Measurements from ENCODE around the gene RAP1GDS1. TPM values are rescaled to one million over a fixed set of nuclear protein-coding genes. Genes with fewer than 3 reads are reported as not detected.
A peak's percentile ranks its signal among the peaks of the same experiment; 100 is the strongest.

RAP1GDS1 gene
- total and polyA plus RNA-seq, 2 experiments from 2014 or later = 49.2 to 56.7 TPM

DNA sequence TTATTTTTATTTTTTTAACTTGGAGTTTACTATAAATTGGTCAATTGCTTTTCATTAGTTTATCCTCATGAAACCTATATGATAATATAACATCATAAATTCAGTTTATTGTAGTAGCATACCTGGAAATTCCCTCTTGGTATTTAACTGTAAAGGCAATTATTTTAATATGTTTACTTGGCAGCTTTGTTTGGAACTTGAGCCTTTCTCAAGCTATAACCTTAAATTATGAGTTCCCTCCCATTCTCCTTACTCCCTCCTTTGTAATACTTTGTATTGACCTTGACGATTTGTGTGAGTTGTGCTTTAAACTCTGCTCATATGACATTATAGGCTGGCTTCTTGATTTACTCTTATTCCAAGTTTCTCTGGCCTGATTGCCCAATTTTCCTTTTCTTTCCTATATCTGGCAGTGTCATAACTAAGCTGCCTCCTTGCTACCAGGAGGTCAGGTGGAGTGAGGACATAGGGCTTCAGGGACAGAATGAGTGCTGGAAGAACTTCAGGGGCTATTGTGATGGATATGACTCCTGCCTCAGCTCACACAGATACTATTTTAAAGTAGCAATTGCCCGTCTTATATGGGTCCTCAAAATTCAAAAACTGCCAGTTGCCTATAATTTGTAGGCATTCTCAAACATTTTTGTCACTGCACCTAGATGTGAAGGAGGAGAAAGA is 77.7 kb downstream of the RAP1GDS1 start:
- no peaks in the 10 kb centered on the region for H3K9me2 ChIP-seq (ENCODE audit: insufficient read depth)
- H3K4me2 ChIP-seq (ENCODE audit: unreplicated experiment) = no peak overlapping the region
- H3K4me3 ChIP-seq = no peak overlapping the region
- in situ Hi-C loops (cut with MboI) = no loop called here
- H3K9me3 ChIP-seq (ENCODE audit: low read depth) = no peaks in the 10 kb centered on the region
- H4K20me1 ChIP-seq (ENCODE audit: insufficient read depth) = no peaks in the 10 kb centered on the region
- H3K36me3 ChIP-seq (ENCODE audit: low read depth) = no peaks in the 10 kb centered on the region; the same call in 1 of the 2 replicates
- H3K27me3 ChIP-seq (replicated peaks; ENCODE audit: insufficient read depth) = no peaks in the 10 kb centered on the region
- peaks cover 8% of the 10 kb centered on the region; the same call in 1 of the 2 replicates for H3F3A ChIP-seq (ENCODE audit: insufficient read depth)
- no peak for DNase-seq
- H3K27ac ChIP-seq = no peak overlapping the region
- H3K9ac ChIP-seq = no peak overlapping the region
- WGBS, 2 experiments (ENCODE audit: low coverage in 1 of 2, low lambda C conversion rate in 2 of 2, missing lambda C conversion rate in 2 of 2) = 88 to 90% methylated on average over 2 of the region's 2 CpGs
- TF ChIP-seq EZH2 (IDR thresholded peaks at IDR 0.05; ENCODE audit: insufficient read depth, poor library complexity, severe bottlenecking) (no peak), EZH2phosphoT487 (IDR thresholded peaks at IDR 0.05; ENCODE audit: insufficient read depth, low read depth) (no peak)
- peaks cover 19% of the 10 kb centered on the region for H3K4me1 ChIP-seq (ENCODE audit: insufficient read depth)
- no peak overlapping the region for H2AFZ ChIP-seq
- peaks cover 92% of the 10 kb centered on the region for H3K79me2 ChIP-seq (ENCODE audit: insufficient read depth)

DNA sequence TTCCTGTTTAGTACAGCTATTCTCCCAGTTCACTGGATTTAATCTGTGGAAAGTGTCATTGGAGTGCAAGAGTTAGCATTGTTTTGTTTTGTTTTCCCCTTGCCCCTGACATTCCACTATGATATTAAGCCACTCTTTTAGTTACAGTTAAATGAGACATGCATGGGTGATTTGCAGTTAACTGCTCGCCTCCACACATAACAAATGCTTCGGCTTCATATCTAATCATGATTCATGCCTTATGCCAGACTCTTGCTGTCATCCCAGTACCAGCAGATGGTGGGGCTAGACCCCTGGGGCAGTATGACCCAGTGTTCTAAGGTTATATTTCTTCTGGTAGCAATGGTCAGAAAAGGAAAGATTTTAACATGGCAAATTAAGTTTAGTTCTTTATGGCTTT is 80.1 kb downstream of the RAP1GDS1 start:
- H3K9me2 ChIP-seq (ENCODE audit: insufficient read depth) = no peaks in the 10 kb centered on the region
- WGBS, 2 experiments (ENCODE audit: low coverage in 1 of 2, low lambda C conversion rate in 2 of 2, missing lambda C conversion rate in 2 of 2) = 38 to 40% methylated on average over 2 of the region's 2 CpGs
- H3K9me3 ChIP-seq (ENCODE audit: low read depth) = no peaks in the 10 kb centered on the region
- H3K4me3 ChIP-seq = no peak overlapping the region
- peaks cover 8% of the 10 kb centered on the region; the same call in 1 of the 2 replicates for H3F3A ChIP-seq (ENCODE audit: insufficient read depth)
- peak overlapping the region; percentile 16 for H3K4me2 ChIP-seq (ENCODE audit: unreplicated experiment)
- in situ Hi-C loops (cut with MboI) = no loop called here
- H3K27me3 ChIP-seq (replicated peaks; ENCODE audit: insufficient read depth) = no peaks in the 10 kb centered on the region
- no peak overlapping the region for H2AFZ ChIP-seq
- peaks cover 94% of the 10 kb centered on the region for H3K79me2 ChIP-seq (ENCODE audit: insufficient read depth)
- H3K9ac ChIP-seq = no peak overlapping the region
- H4K20me1 ChIP-seq (ENCODE audit: insufficient read depth) = no peaks in the 10 kb centered on the region
- TF ChIP-seq EZH2phosphoT487 (IDR thresholded peaks at IDR 0.05; ENCODE audit: insufficient read depth, low read depth) (no peak), EZH2 (IDR thresholded peaks at IDR 0.05; ENCODE audit: insufficient read depth, poor library complexity, severe bottlenecking) (no peak)
- peaks cover 21% of the 10 kb centered on the region for H3K4me1 ChIP-seq (ENCODE audit: insufficient read depth)
- peak; percentile 59 for DNase-seq
- peak overlapping the region; percentile 26; the same call in 1 of the 2 replicates for H3K27ac ChIP-seq
- H3K36me3 ChIP-seq (ENCODE audit: low read depth) = no peaks in the 10 kb centered on the region; the same call in 1 of the 2 replicates

DNA sequence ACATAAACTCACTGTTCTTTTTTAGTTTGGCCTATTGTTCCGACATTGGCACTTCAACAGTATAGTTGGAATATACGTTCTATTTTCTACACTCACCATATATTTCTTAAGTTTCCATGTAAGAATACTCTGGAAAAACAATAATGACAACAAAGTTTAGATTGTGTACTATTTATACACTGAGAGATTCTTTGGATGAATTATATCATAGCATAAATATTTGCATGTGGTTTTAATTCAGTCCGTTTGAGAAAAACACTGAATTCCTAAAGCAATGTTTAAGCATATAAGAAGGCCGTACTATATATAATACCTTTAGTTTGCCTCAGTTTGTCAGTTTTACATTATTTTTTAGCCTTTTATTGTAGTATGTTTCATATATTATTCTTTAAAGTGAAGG is 82.4 kb downstream of the RAP1GDS1 start:
- Histone ChIP-seq H3K9ac (no peak overlapping the region), H3K27me3 (replicated peaks; ENCODE audit: insufficient read depth) (no peaks in the 10 kb centered on the region), H3K79me2 (ENCODE audit: insufficient read depth) (peaks cover 83% of the 10 kb centered on the region), H3K4me1 (ENCODE audit: insufficient read depth) (peaks cover 21% of the 10 kb centered on the region), H3K36me3 (ENCODE audit: low read depth) (peaks cover 2% of the 10 kb centered on the region; the same call in 1 of the 2 replicates), H3K4me3 (no peak overlapping the region), H3K4me2 (ENCODE audit: unreplicated experiment) (peak overlapping the region; percentile 26), H4K20me1 (ENCODE audit: insufficient read depth) (no peaks in the 10 kb centered on the region), H3K27ac (no peak overlapping the region), H3K9me3 (ENCODE audit: low read depth) (no peaks in the 10 kb centered on the region), H2AFZ (no peak overlapping the region), H3F3A (ENCODE audit: insufficient read depth) (peaks cover 8% of the 10 kb centered on the region; the same call in 1 of the 2 replicates), H3K9me2 (ENCODE audit: insufficient read depth) (no peaks in the 10 kb centered on the region)
- WGBS, 2 experiments (ENCODE audit: low coverage in 1 of 2, low lambda C conversion rate in 2 of 2, missing lambda C conversion rate in 2 of 2) = 61 to 64% methylated on average over 4 of the region's 4 CpGs
- peak; percentile 11 for DNase-seq
- in situ Hi-C loops (cut with MboI) = no loop called here
- no peak for TF ChIP-seq EZH2 (IDR thresholded peaks at IDR 0.05; ENCODE audit: insufficient read depth, poor library complexity, severe bottlenecking)
- no peak for TF ChIP-seq EZH2phosphoT487 (IDR thresholded peaks at IDR 0.05; ENCODE audit: insufficient read depth, low read depth)

DNA sequence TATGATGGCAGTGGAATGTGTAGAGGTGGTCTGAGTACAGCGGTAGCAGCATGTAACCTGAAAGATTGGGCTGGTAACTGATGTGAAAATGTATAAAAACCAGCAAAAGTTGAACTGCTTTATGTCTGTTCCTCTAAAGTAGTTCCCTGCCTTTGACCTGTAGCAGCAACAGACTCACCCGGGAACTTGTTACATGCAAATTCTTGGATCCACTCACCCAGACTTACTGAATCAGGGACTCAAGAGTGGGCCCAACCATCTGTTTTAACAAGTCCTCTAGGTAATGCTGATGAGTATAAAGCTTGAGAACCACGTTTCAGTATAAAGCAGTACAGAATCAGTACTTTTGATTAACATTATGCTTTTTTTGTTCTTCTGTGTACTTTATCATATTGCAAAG is 84.7 kb downstream of the RAP1GDS1 start:
- in situ Hi-C loops (cut with MboI) = no loop called here

More for the DNA sequence above, 84.7 kb downstream of the RAP1GDS1 start:
- H3K27ac ChIP-seq = no peak overlapping the region
- DNase-seq = no peak
- H3K27me3 ChIP-seq (replicated peaks; ENCODE audit: insufficient read depth) = no peaks in the 10 kb centered on the region
- H3K4me2 ChIP-seq (ENCODE audit: unreplicated experiment) = no peak overlapping the region
- H4K20me1 ChIP-seq (ENCODE audit: insufficient read depth) = no peaks in the 10 kb centered on the region
- peaks cover 8% of the 10 kb centered on the region; the same call in 1 of the 2 replicates for H3F3A ChIP-seq (ENCODE audit: insufficient read depth)
- H3K79me2 ChIP-seq (ENCODE audit: insufficient read depth) = peaks cover 86% of the 10 kb centered on the region
- no peaks in the 10 kb centered on the region for H3K9me3 ChIP-seq (ENCODE audit: low read depth)
- H3K4me1 ChIP-seq (ENCODE audit: insufficient read depth) = peaks cover 20% of the 10 kb centered on the region
- no peaks in the 10 kb centered on the region for H3K9me2 ChIP-seq (ENCODE audit: insufficient read depth)
- H3K9ac ChIP-seq = no peak overlapping the region
- H2AFZ ChIP-seq = no peak overlapping the region
- 97 to 100% methylated on average over 3 of the region's 3 CpGs for WGBS, 2 experiments (ENCODE audit: low coverage in 1 of 2, low lambda C conversion rate in 2 of 2, missing lambda C conversion rate in 2 of 2)
- H3K36me3 ChIP-seq (ENCODE audit: low read depth) = 0 out of 2 replicates have a peak, but pooled peaks cover 2% of the 10 kb centered on the region
- no peak for TF ChIP-seq EZH2 (IDR thresholded peaks at IDR 0.05; ENCODE audit: insufficient read depth, poor library complexity, severe bottlenecking)
- TF ChIP-seq EZH2phosphoT487 (IDR thresholded peaks at IDR 0.05; ENCODE audit: insufficient read depth, low read depth) = no peak
- no peak overlapping the region for H3K4me3 ChIP-seq
